H1 (cell line): ENCODE results near the gene CDKN1A. TPM values are rescaled to one million over a fixed set of nuclear protein-coding genes. Genes with fewer than 3 reads are reported as not detected.

Experiments used
- CTCF ChIA-PET: fragments of 300-600 bp; sonication (Branson Sonifier 250); formaldehyde crosslinking; loops from one replicate; lab custom pipeline; 2021; ENCODE audit not compliant: partially characterized antibody; lab: Charles Lee
- POLR2A ChIA-PET: fragments of 300-600 bp; sonication (Branson Sonifier 250); formaldehyde crosslinking; loops from one replicate; lab custom pipeline; 2021; ENCODE audit warnings: inconsistent platforms; ENCODE audit not compliant: partially characterized antibody; lab: Charles Lee
- DNase-seq, 2 experiments: peaks; one replicate each; pipeline versions ENCODE4 v3.0.0 to v3.0.0-alpha.2; 2010 to 2022; ENCODE audit warnings: low spot score in 2 of 2, low read depth in 1 of 2, mixed read lengths in 1 of 2
- FAIRE-seq: peaks from 2 replicates; lab custom pipeline; 2011; peaks lifted over from hg19 to GRCh38; lab: Jason Lieb, UNC
- H2AFZ ChIP-seq: 2 replicates; pipeline ENCODE4 v1.8.1; 2012; ENCODE audit warnings: low read length, inconsistent platforms
- H2AK5ac ChIP-seq: 2 replicates; pipeline ENCODE4 v1.6.1; 2013; ENCODE audit warnings: low read depth, low read length
- H2BK120ac ChIP-seq: replicated peaks from 2 replicates; pipeline ENCODE3; 2013; ENCODE audit warnings: low read depth, low read length, inconsistent platforms
- H2BK12ac ChIP-seq: 2 replicates; pipeline ENCODE4 v1.6.1; 2013; ENCODE audit warnings: low read depth, low read length
- H2BK15ac ChIP-seq: 2 replicates; pipeline ENCODE4 v1.6.1; 2013; ENCODE audit warnings: low read length
- H2BK20ac ChIP-seq: 2 replicates; pipeline ENCODE4 v1.6.1; 2013; ENCODE audit warnings: low read length
- H2BK5ac ChIP-seq: 2 replicates; pipeline ENCODE4 v1.6.1; 2013; ENCODE audit warnings: low read depth, low read length
- H3K14ac ChIP-seq: 2 replicates; pipeline ENCODE4 v1.6.1; 2013; ENCODE audit warnings: inconsistent platforms; ENCODE audit not compliant: insufficient read length
- H3K18ac ChIP-seq: 2 replicates; pipeline ENCODE4 v1.6.1; 2013; ENCODE audit warnings: low read length; ENCODE audit errors: extremely low read depth
- H3K23ac ChIP-seq: 2 replicates; pipeline ENCODE4 v1.6.1; 2013; ENCODE audit warnings: inconsistent platforms; ENCODE audit not compliant: insufficient read length
- H3K23me2 ChIP-seq: 2 replicates; pipeline ENCODE4 v1.6.1; 2013; ENCODE audit warnings: low read depth, low read length
- H3K27ac ChIP-seq: 2 replicates; pipeline ENCODE4 v1.6.1; 2011; ENCODE audit warnings: low read depth, low read length, inconsistent platforms
- H3K27me3 ChIP-seq, 4 experiments: replicated peaks in 1 of 4; 1 replicate in 1 of 4; 2 replicates in 3 of 4; pipeline versions ENCODE4 v1.6.1 to v1.8.1; 2011 to 2013; ENCODE audit warnings: low read length in 3 of 4, mild to moderate bottlenecking in 3 of 4, inconsistent platforms in 2 of 4, mixed read lengths in 2 of 4, moderate library complexity in 1 of 4; ENCODE audit not compliant: control insufficient read depth in 3 of 4, insufficient read depth in 3 of 4; ENCODE audit errors: extremely low read depth in 1 of 4
- H3K36me3 ChIP-seq, 4 experiments: 2 replicates each; pipeline versions ENCODE4 v1.6.1 to v1.8.1; 2011 to 2013; ENCODE audit warnings: mild to moderate bottlenecking in 4 of 4, low read length in 3 of 4, moderate library complexity in 2 of 4, control low read depth in 1 of 4, inconsistent platforms in 1 of 4; ENCODE audit not compliant: insufficient read depth in 4 of 4, control insufficient read depth in 2 of 4
- H3K4ac ChIP-seq: replicated peaks from 2 replicates; pipeline ENCODE3; 2013; ENCODE audit warnings: low read length, low read depth, mixed read lengths, inconsistent platforms; ENCODE audit not compliant: insufficient read length
- H3K4me1 ChIP-seq, 4 experiments: replicated peaks in 1 of 4; 1 replicate in 1 of 4; 2 replicates in 3 of 4; pipeline versions ENCODE4 v1.6.1 to v1.8.1; 2011 to 2013; ENCODE audit warnings: low read length in 3 of 4, inconsistent platforms in 2 of 4, mixed read lengths in 1 of 4; ENCODE audit not compliant: insufficient read depth in 4 of 4, control insufficient read depth in 3 of 4
- H3K4me2 ChIP-seq, 2 experiments: 2 replicates each; pipeline versions ENCODE4 v1.6.1 to v1.8.1; 2011 to 2013; ENCODE audit warnings: low read depth in 2 of 2, low read length in 2 of 2, control low read depth in 1 of 2, inconsistent platforms in 1 of 2, mild to moderate bottlenecking in 1 of 2; ENCODE audit not compliant: insufficient read depth in 1 of 2
- H3K4me3 ChIP-seq, 4 experiments: fragments of 200-600, 300-600 bp in 1 of 4; sonication (generic), shearing (Covaris generic), sonication (Bioruptor Twin) in 1 of 4; 2 replicates each; pipeline versions ENCODE4 v1.5.1 to v1.8.1; 2011 to 2016; ENCODE audit warnings: low read length in 4 of 4, low read depth in 3 of 4, control low read depth in 2 of 4, inconsistent platforms in 2 of 4, mild to moderate bottlenecking in 2 of 4, mixed read lengths in 1 of 4, moderate library complexity in 1 of 4; ENCODE audit not compliant: insufficient read depth in 2 of 4; ENCODE audit errors: extremely low read depth in 1 of 4
- H3K56ac ChIP-seq: replicated peaks from 2 replicates; pipeline ENCODE3; 2013; ENCODE audit warnings: low read depth, mild to moderate bottlenecking, mixed read lengths, low read length, inconsistent platforms; ENCODE audit not compliant: insufficient read length
- H3K79me1 ChIP-seq: 2 replicates; pipeline ENCODE4 v1.6.1; 2013; ENCODE audit warnings: low read depth, low read length, control low read depth
- H3K79me2 ChIP-seq, 2 experiments: 2 replicates each; pipeline versions ENCODE4 v1.6.1 to v1.8.1; 2012 to 2013; ENCODE audit warnings: low read length in 2 of 2, mild to moderate bottlenecking in 2 of 2, inconsistent platforms in 1 of 2; ENCODE audit not compliant: insufficient read depth in 2 of 2, control insufficient read depth in 1 of 2
- H3K9ac ChIP-seq, 4 experiments: replicated peaks in 1 of 4; 1 replicate in 1 of 4; 2 replicates in 3 of 4; pipeline versions ENCODE4 v1.6.1 to v1.8.1; 2011 to 2013; ENCODE audit warnings: low read depth in 3 of 4, low read length in 3 of 4, control low read depth in 2 of 4, mild to moderate bottlenecking in 2 of 4, moderate library complexity in 2 of 4, inconsistent platforms in 1 of 4; ENCODE audit errors: extremely low read depth in 1 of 4
- H3K9me3 ChIP-seq, 2 experiments: 2 replicates each; pipeline versions ENCODE4 v1.6.1 to v1.8.1; 2012 to 2013; ENCODE audit warnings: mild to moderate bottlenecking in 2 of 2, moderate library complexity in 2 of 2, control low read depth in 1 of 2, inconsistent platforms in 1 of 2, low read depth in 1 of 2, low read length in 1 of 2, mixed read lengths in 1 of 2; ENCODE audit not compliant: insufficient read depth in 2 of 2
- H4K20me1 ChIP-seq, 2 experiments: replicated peaks in 1 of 2; 2 replicates each; pipeline versions ENCODE3 to v1.8.1; 2011 to 2013; ENCODE audit warnings: inconsistent platforms in 2 of 2, low read length in 2 of 2, mild to moderate bottlenecking in 1 of 2; ENCODE audit not compliant: insufficient read depth in 2 of 2, control insufficient read depth in 1 of 2
- H4K5ac ChIP-seq: 2 replicates; pipeline ENCODE4 v1.6.1; 2013; ENCODE audit warnings: low read length, low read depth, mixed read lengths, inconsistent platforms; ENCODE audit not compliant: insufficient read length
- H4K8ac ChIP-seq: 2 replicates; pipeline ENCODE4 v1.8.0; 2013; ENCODE audit warnings: mild to moderate bottlenecking, moderate library complexity, low read length, inconsistent platforms; ENCODE audit not compliant: insufficient read depth; ENCODE audit errors: extremely low read depth
- H4K91ac ChIP-seq: replicated peaks from 2 replicates; pipeline ENCODE3; 2013; ENCODE audit warnings: low read length, mixed read lengths, inconsistent platforms; ENCODE audit not compliant: insufficient read length
- ASH2L ChIP-seq: fragments of 200-600, 300-600 bp; sonication (generic); IDR thresholded peaks from one replicate; pipeline ENCODE4 v1.7.1; 2017; ENCODE audit warnings: low read length
- BCL11A ChIP-seq, 2 experiments: IDR thresholded peaks; one replicate each; pipeline ENCODE4 v1.6.1; 2011; ENCODE audit warnings: low read depth in 2 of 2, low read length in 2 of 2, mild to moderate bottlenecking in 2 of 2
- BRCA1 ChIP-seq: IDR thresholded peaks from 2 replicates; pipeline ENCODE4 v1.6.1; 2012; ENCODE audit warnings: low read depth, low read length, improper control_type of control experiment
- CBX5 ChIP-seq: fragments of 300-800, 300-1000 bp; sonication (generic); IDR thresholded peaks from 2 replicates; pipeline ENCODE4 v1.7.1; 2016; ENCODE audit warnings: antibody characterized with exemption, low read length, low read depth
- EGR1 ChIP-seq: IDR thresholded peaks from 2 replicates; pipeline ENCODE4 v1.6.1; 2011; ENCODE audit warnings: low read depth, low read length, borderline replicate concordance
- JUN ChIP-seq: IDR thresholded peaks from 2 replicates; pipeline ENCODE4 v1.6.1; 2011; ENCODE audit warnings: low read depth, mild to moderate bottlenecking, improper control_type of control experiment, low read length
- KDM4A ChIP-seq: IDR thresholded peaks from one replicate; pipeline ENCODE4 v1.7.1; 2012; ENCODE audit warnings: low read depth, mild to moderate bottlenecking, moderate library complexity, low read length, inconsistent platforms; ENCODE audit not compliant: severe bottlenecking
- NRF1 ChIP-seq: IDR thresholded peaks from 2 replicates; pipeline ENCODE4 v1.6.1; 2011; ENCODE audit warnings: mild to moderate bottlenecking, low read depth, low read length, improper control_type of control experiment
- RBBP5 ChIP-seq: IDR thresholded peaks from 2 replicates; pipeline ENCODE4 v1.7.1; 2012; ENCODE audit warnings: low read depth, mild to moderate bottlenecking, inconsistent platforms, low read length, moderate library complexity, borderline replicate concordance
- TCF12 ChIP-seq: IDR thresholded peaks from 2 replicates; pipeline ENCODE4 v1.6.1; 2011; ENCODE audit warnings: low read depth, mild to moderate bottlenecking, low read length
- ZNF274 ChIP-seq: IDR thresholded peaks from 2 replicates; pipeline ENCODE4 v1.7.0; 2012; ENCODE audit warnings: low read length, borderline replicate concordance; ENCODE audit errors: extremely low read depth
- WGBS, 2 experiments: shearing (Covaris generic) in 1 of 2; methylation state at CpG; one replicate each; pipeline versions ENCODE4 v1.1.6 to v1.1.7; 2013 to 2015; ENCODE audit warnings: low lambda C conversion rate in 2 of 2, mixed read lengths in 2 of 2, inconsistent platforms in 1 of 2, low coverage in 1 of 2, missing lambda C conversion rate in 1 of 2; ENCODE audit not compliant: insufficient replicate concordance in 2 of 2, insufficient coverage in 1 of 2, insufficient read length in 1 of 2; ENCODE audit errors: extremely low coverage in 1 of 2, missing lambda C conversion rate in 1 of 2; 5-methylcytosine and 5-hydroxymethylcytosine counted together
- polyA plus RNA-seq, 7 experiments: library from polyadenylated mRNA; depleted of rRNA in 3 of 7; stranded (reverse) in 5 of 7; unstranded in 2 of 7; fragments of >200 nt in 5 of 7; fragments of 200-250 nt in 2 of 7; gene quantifications; 1 replicate in 5 of 7; 2 replicates in 1 of 7; 4 replicates in 1 of 7; pipeline versions ENCODE4 v1.2.1 to v1.2.3, GENCODE V29; 2011 to 2013; ENCODE audit warnings: missing spikeins in 2 of 7, mixed read lengths in 2 of 7
- total RNA-seq: library from RNA; stranded (reverse); fragmentation: NEBNext Ultra II Directional; extraction: Animal tissue kit (Norgen Biotek cat#: 25700); gene quantifications from 2 replicates; pipeline ENCODE4 v1.2.1, GENCODE V29; 2021

Gene CDKN1A
- total and polyA plus RNA-seq, 2 of the 8 experiments (the other 6 are each of a cell fraction or from before 2014, with no cell fraction given) = 15.2 to 36.0 TPM

DNA sequence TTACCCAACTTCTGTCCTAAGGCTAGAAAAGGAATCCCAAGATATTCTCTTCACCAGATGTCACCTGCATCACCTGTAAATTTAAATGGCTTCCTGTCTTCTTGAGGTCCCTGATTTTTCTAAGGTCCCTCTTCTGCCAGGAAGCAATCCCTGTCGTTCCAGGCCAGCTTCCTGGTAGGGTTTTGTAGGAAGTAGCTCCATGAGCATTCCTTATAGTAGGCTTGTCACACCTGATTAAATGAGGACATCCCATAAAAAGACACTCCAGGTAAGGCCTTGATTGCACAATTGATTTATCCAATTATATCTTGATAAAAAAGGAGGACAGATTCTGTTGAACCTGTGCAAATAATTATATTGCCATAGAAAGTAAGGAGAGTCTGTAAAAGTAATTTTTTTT, 27.8 kb downstream of the CDKN1A start:
- H3K9ac ChIP-seq = no peak overlapping the region
- H3K23ac ChIP-seq = no peak overlapping the region
- no peaks in the 10 kb centered on the region for H3K9me3 ChIP-seq
- no peak overlapping the region for H2AK5ac ChIP-seq
- no peaks in the 10 kb centered on the region for H4K20me1 ChIP-seq
- H2BK120ac ChIP-seq = no peak overlapping the region
- no peak overlapping the region for H2BK12ac ChIP-seq
- H3K18ac ChIP-seq = no peak overlapping the region
- POLR2A ChIA-PET = interaction anchor here (0.7 to 1.5 kb wide), 5 partner anchors 9 to 271 kb away, joined by 3 to 5 read pairs (median 4); no protein-coding TSS in a partner anchor
- H3K4me3 ChIP-seq = no peak overlapping the region
- H3K79me1 ChIP-seq = no peaks in the 10 kb centered on the region
- no peak overlapping the region for H2BK15ac ChIP-seq
- no peak overlapping the region for H3K4me2 ChIP-seq
- no peak overlapping the region for H4K8ac ChIP-seq
- no peak overlapping the region for H2AFZ ChIP-seq
- H3K27me3 ChIP-seq = no peaks in the 10 kb centered on the region
- no peaks in the 10 kb centered on the region for H3K36me3 ChIP-seq
- no peak overlapping the region for H4K91ac ChIP-seq
- DNase-seq = no peak
- CTCF ChIA-PET = interaction anchor here (0.6 to 8.6 kb wide), 11 partner anchors 8 to 321 kb away, joined by 3 to 52 read pairs (median 4); partner anchors contain the start of gene RAB44
- H3K56ac ChIP-seq = no peak overlapping the region
- no peak overlapping the region for H4K5ac ChIP-seq
- H3K14ac ChIP-seq = no peak overlapping the region
- no peak for TF ChIP-seq JUN
- TF ChIP-seq ZNF274 = no peak
- TF ChIP-seq ASH2L = no peak
- TF ChIP-seq KDM4A = no peak
- TF ChIP-seq EGR1 = no peak
- no peak for TF ChIP-seq RBBP5
- no peak for TF ChIP-seq NRF1
- no peak for TF ChIP-seq BCL11A (IDR thresholded peaks at IDR 0.05; ENCODE audit: low read depth in 2 of 2, low read length in 2 of 2)
- TF ChIP-seq BRCA1 = no peak
- TF ChIP-seq TCF12 = no peak
- TF ChIP-seq CBX5 = no peak
- H3K4me1 ChIP-seq = no peaks in the 10 kb centered on the region
- H2BK20ac ChIP-seq = no peak overlapping the region
- FAIRE-seq = no peak
- H3K23me2 ChIP-seq = no peaks in the 10 kb centered on the region
- no peak overlapping the region for H3K27ac ChIP-seq
- WGBS, 2 experiments = 72% methylated on average over 1 of the region's 1 CpG; no CpG with 5 or more reads in 1 of the 2 experiments
- H2BK5ac ChIP-seq = no peak overlapping the region
- no peaks in the 10 kb centered on the region for H3K79me2 ChIP-seq
- no peak overlapping the region for H3K4ac ChIP-seq
